Measurements from ENCODE around the gene SLC24A3.

DNA sequence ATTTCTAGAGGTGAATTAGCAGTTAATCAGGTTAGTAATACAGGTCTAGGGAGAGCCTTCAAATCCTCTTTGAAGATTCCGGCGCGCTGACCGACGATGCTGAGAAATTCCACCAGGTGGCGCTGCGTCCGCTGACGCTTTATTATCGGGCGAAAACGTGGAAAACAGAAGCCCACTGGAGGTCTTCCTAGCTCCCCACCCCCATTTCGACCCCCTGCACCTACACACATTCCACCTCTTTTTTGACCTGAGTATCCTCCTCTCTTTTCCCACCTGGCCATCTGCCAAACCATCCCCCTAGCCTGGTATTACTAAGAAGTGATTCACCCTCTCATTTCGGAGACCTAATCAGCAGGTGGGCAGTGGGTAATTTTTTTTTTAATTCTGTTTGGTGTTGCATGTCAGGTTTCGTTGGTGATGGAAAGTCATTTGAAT is 480.3 kb downstream of the SLC24A3 start:
- TF ChIP-seq CTCF (IDR thresholded peaks at IDR 0.05; ENCODE audit: low read depth, low read length) (peak; percentile 96), EZH2phosphoT487 (IDR thresholded peaks at IDR 0.05; ENCODE audit: low read depth) (no peak)
